K562 (cell line): ENCODE measurements around the gene REM1. TPM values are rescaled to one million over a fixed set of nuclear protein-coding genes. Genes with fewer than 3 reads are reported as not detected.

Experiments used
- CBX5 ChIP-seq: IDR thresholded peaks from 2 replicates; pipeline ENCODE4 v1.6.1; 2014; ENCODE audit warnings: low read depth, borderline replicate concordance
- ELF2 ChIP-seq: fragments of 250-450 bp; sonication (Bioruptor Pico); IDR thresholded peaks from 2 replicates; pipeline ENCODE4 v1.5.0; 2021; ENCODE audit warnings: mild to moderate bottlenecking
- HIVEP1 ChIP-seq: fragments of 250-450 bp; sonication (Bioruptor Pico); IDR thresholded peaks from 2 replicates; pipeline ENCODE4 v1.4.0; 2020; ENCODE audit warnings: mild to moderate bottlenecking
- IFI16 ChIP-seq: fragments of 250-450 bp; sonication (Bioruptor Pico); IDR thresholded peaks from 2 replicates; pipeline ENCODE4 v2.1.2; 2022; ENCODE audit warnings: mild to moderate bottlenecking, inconsistent platforms
- NFIX ChIP-seq: fragments of 250-450 bp; sonication (Bioruptor Pico); IDR thresholded peaks from 2 replicates; pipeline ENCODE4 v1.4.0; 2020; ENCODE audit warnings: low read depth, mild to moderate bottlenecking, moderate library complexity
- NR2C2 ChIP-seq, 2 experiments: fragments of 200-800 bp in 1 of 2; sonication (Bioruptor generic) in 1 of 2; sonication (generic) in 1 of 2; formaldehyde crosslinking in 1 of 2; IDR thresholded peaks; 2 replicates each; pipeline versions ENCODE4 v1.6.1 to v1.8.0; 2016 to 2022; ENCODE audit warnings: mild to moderate bottlenecking in 1 of 2, missing compliant biosample characterization in 1 of 2, missing genetic modification characterization in 1 of 2, missing genetic modification reagents in 1 of 2
- RBBP5 ChIP-seq: fragments of 200-600 bp; sonication (generic); IDR thresholded peaks from 2 replicates; pipeline ENCODE4 v1.6.1; 2012; ENCODE audit warnings: borderline replicate concordance, mild to moderate bottlenecking, low read length, control low read depth, inconsistent platforms; ENCODE audit not compliant: insufficient read depth, poor library complexity, severe bottlenecking
- SIRT6 ChIP-seq: IDR thresholded peaks from one replicate; pipeline ENCODE4 v1.6.1; 2012; ENCODE audit warnings: low read depth, mild to moderate bottlenecking, control low read depth, inconsistent platforms, low read length, moderate library complexity
- SMAD4 ChIP-seq: fragments of 250-450 bp; sonication (Bioruptor Pico); conservative IDR thresholded peaks from 2 replicates; pipeline ENCODE4 v1.8.0; 2021; ENCODE audit warnings: inconsistent platforms, mild to moderate bottlenecking, moderate library complexity
- SMARCC2 ChIP-seq: fragments of 450-650 bp; IDR thresholded peaks from 2 replicates; pipeline ENCODE4 v1.6.1; 2017; ENCODE audit warnings: antibody characterized with exemption, moderate library complexity, mild to moderate bottlenecking, low read depth
- TOE1 ChIP-seq, 2 experiments: fragments of 450-650 bp in 1 of 2; sonication (generic) in 1 of 2; formaldehyde crosslinking in 1 of 2; IDR thresholded peaks; 2 replicates each; pipeline versions ENCODE4 v1.7.1 to v1.8.0; 2016 to 2022; ENCODE audit warnings: borderline replicate concordance in 2 of 2, mild to moderate bottlenecking in 2 of 2, antibody characterized with exemption in 1 of 2, inconsistent platforms in 1 of 2, low read depth in 1 of 2, missing genetic modification reagents in 1 of 2, moderate library complexity in 1 of 2
- ZNF134 ChIP-seq: fragments of 250-450 bp; sonication (Bioruptor Pico); conservative IDR thresholded peaks from 2 replicates; pipeline ENCODE4 v1.4.0; 2020
- ZNF76 ChIP-seq: fragments of 250-450 bp; sonication (Bioruptor Pico); IDR thresholded peaks from 2 replicates; pipeline ENCODE4 v1.4.0; 2020; ENCODE audit warnings: mild to moderate bottlenecking, moderate library complexity, borderline replicate concordance
- ZNF764 ChIP-seq: fragments of 250-450 bp; sonication (Bioruptor Pico); IDR thresholded peaks from 2 replicates; pipeline ENCODE4 v1.4.0; 2020; ENCODE audit warnings: low read depth, mild to moderate bottlenecking, moderate library complexity
- polyA plus RNA-seq, 8 experiments: library from polyadenylated mRNA; depleted of rRNA in 4 of 8; stranded (reverse) in 5 of 8; unstranded in 3 of 8; fragments of >200 nt; fragmentation: Nextera tagmentation in 2 of 8; fragmentation: Illumina TruSeq in 1 of 8; extraction: Ambion mirVana in 2 of 8; extraction: Trizol in 1 of 8; gene quantifications; 2 replicates each; pipeline versions ENCODE4 v1.2.1 to v1.2.3, GENCODE V29; 2011 to 2014; ENCODE audit warnings: inconsistent platforms in 1 of 8, missing spikeins in 1 of 8
- total RNA-seq, 7 experiments: library from RNA; depleted of rRNA in 6 of 7; stranded (reverse); fragments of >200 nt in 6 of 7; fragmentation: Illumina TruSeq in 2 of 7; extraction: Trizol in 2 of 7; gene quantifications; 2 replicates each; pipeline versions ENCODE4 v1.2.1 to v1.2.3, GENCODE V29; 2011 to 2021; ENCODE audit warnings: low replicate concordance in 1 of 7
- TF ChIP-seq, protein P1 (sequence below): IDR thresholded peaks from 2 replicates; pipeline ENCODE4 v1.6.1; 2011; ENCODE audit warnings: borderline replicate concordance, low read depth, mild to moderate bottlenecking, moderate library complexity, low read length; ENCODE audit not compliant: insufficient read depth, poor library complexity, severe bottlenecking
- TF ChIP-seq, protein P2 (sequence below): fragments of 250-450 bp; sonication (Bioruptor Pico); IDR thresholded peaks from 2 replicates; pipeline ENCODE4 v1.5.0; 2022; ENCODE audit warnings: mild to moderate bottlenecking
- TF ChIP-seq, protein P3 (sequence below), 2 experiments: IDR thresholded peaks in 1 of 2; conservative IDR thresholded peaks in 1 of 2; 2 replicates each; pipeline ENCODE4 v1.6.1; 2016; ENCODE audit warnings: low read depth in 2 of 2, mild to moderate bottlenecking in 1 of 2, missing compliant biosample characterization in 1 of 2, missing genetic modification characterization in 1 of 2, moderate library complexity in 1 of 2
- TF ChIP-seq, protein P4 (sequence below): fragments of 250-450 bp; sonication (Bioruptor Pico); IDR thresholded peaks from 2 replicates; pipeline ENCODE4 v1.8.0; 2022; ENCODE audit warnings: moderate library complexity, mild to moderate bottlenecking, inconsistent platforms

Gene REM1
- total and polyA plus RNA-seq, 9 of the 15 experiments (the other 6 are each of a cell fraction or from before 2014, with no cell fraction given) = not detected

DNA sequence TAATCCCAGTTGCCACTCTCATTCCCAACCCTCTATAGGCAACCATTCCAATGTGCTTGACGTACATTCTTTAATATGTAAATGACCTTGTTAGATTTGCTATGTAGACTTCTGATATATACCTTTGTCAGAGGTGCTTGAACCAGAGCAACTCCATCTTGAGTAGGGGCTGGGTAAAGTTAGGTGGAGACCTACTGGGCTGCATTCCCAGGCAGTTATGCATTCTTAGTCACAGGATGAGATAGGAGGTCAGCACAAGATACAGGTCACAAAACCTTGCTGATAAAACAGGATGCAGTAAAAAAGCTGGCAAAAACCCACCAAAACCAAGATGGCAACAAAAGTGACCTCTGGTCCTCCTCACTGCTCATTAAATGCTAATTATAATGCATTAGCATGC, 30.8 kb downstream of the REM1 start (continued):
- TF ChIP-seq ELF2 (CRISPR knock-in tag) (no peak), SIRT6 (no peak), CBX5 (no peak), ZNF134 (CRISPR knock-in tag) (0 out of 2 replicates have a peak, but pooled peaks have one; percentile 21), ZNF764 (CRISPR knock-in tag) (no peak), RBBP5 (no peak), IFI16 (CRISPR knock-in tag) (no peak), HIVEP1 (peak; percentile 57; the same call in 1 of the 2 replicates), TOE1 (IDR thresholded peaks at IDR 0.05; ENCODE audit: borderline replicate concordance) (no peak), TOE1 (CRISPR knock-in tag; IDR thresholded peaks at IDR 0.05; ENCODE audit: borderline replicate concordance, low read depth) (no peak), SMARCC2 (no peak), NR2C2 (CRISPR knock-in tag; IDR thresholded peaks at IDR 0.05) (no peak), NR2C2 (tag; IDR thresholded peaks at IDR 0.05) (peak; percentile 38; the same call in 1 of the 2 replicates), SMAD4 (CRISPR knock-in tag) (0 out of 2 replicates have a peak, but pooled peaks have one; percentile 25), ZNF76 (CRISPR knock-in tag) (0 out of 2 replicates have a peak, but pooled peaks have one; percentile 33), NFIX (CRISPR knock-in tag) (no peak)
- TF ChIP-seq, protein P1, sequence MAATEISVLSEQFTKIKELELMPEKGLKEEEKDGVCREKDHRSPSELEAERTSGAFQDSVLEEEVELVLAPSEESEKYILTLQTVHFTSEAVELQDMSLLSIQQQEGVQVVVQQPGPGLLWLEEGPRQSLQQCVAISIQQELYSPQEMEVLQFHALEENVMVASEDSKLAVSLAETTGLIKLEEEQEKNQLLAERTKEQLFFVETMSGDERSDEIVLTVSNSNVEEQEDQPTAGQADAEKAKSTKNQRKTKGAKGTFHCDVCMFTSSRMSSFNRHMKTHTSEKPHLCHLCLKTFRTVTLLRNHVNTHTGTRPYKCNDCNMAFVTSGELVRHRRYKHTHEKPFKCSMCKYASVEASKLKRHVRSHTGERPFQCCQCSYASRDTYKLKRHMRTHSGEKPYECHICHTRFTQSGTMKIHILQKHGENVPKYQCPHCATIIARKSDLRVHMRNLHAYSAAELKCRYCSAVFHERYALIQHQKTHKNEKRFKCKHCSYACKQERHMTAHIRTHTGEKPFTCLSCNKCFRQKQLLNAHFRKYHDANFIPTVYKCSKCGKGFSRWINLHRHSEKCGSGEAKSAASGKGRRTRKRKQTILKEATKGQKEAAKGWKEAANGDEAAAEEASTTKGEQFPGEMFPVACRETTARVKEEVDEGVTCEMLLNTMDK = no peak
- TF ChIP-seq, protein P2, sequence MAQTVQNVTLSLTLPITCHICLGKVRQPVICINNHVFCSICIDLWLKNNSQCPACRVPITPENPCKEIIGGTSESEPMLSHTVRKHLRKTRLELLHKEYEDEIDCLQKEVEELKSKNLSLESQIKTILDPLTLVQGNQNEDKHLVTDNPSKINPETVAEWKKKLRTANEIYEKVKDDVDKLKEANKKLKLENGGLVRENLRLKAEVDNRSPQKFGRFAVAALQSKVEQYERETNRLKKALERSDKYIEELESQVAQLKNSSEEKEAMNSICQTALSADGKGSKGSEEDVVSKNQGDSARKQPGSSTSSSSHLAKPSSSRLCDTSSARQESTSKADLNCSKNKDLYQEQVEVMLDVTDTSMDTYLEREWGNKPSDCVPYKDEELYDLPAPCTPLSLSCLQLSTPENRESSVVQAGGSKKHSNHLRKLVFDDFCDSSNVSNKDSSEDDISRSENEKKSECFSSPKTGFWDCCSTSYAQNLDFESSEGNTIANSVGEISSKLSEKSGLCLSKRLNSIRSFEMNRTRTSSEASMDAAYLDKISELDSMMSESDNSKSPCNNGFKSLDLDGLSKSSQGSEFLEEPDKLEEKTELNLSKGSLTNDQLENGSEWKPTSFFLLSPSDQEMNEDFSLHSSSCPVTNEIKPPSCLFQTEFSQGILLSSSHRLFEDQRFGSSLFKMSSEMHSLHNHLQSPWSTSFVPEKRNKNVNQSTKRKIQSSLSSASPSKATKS = no peak
- TF ChIP-seq, protein P3, sequence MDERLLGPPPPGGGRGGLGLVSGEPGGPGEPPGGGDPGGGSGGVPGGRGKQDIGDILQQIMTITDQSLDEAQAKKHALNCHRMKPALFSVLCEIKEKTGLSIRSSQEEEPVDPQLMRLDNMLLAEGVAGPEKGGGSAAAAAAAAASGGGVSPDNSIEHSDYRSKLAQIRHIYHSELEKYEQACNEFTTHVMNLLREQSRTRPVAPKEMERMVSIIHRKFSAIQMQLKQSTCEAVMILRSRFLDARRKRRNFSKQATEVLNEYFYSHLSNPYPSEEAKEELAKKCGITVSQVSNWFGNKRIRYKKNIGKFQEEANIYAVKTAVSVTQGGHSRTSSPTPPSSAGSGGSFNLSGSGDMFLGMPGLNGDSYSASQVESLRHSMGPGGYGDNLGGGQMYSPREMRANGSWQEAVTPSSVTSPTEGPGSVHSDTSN (CRISPR knock-in tag; IDR thresholded peaks at IDR 0.05; ENCODE audit: low read depth) = no peak
- TF ChIP-seq, protein P3 (tag; conservative IDR thresholded peaks at IDR 0.05; ENCODE audit: low read depth) = no peak
- TF ChIP-seq, protein P4, sequence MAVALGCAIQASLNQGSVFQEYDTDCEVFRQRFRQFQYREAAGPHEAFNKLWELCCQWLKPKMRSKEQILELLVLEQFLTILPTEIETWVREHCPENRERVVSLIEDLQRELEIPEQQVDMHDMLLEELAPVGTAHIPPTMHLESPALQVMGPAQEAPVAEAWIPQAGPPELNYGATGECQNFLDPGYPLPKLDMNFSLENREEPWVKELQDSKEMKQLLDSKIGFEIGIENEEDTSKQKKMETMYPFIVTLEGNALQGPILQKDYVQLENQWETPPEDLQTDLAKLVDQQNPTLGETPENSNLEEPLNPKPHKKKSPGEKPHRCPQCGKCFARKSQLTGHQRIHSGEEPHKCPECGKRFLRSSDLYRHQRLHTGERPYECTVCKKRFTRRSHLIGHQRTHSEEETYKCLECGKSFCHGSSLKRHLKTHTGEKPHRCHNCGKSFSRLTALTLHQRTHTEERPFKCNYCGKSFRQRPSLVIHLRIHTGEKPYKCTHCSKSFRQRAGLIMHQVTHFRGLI (CRISPR knock-in tag) = no peak
